Islet of Langerhans (tissue), 1 donor: Measurements from ENCODE around the gene LAMB4.

ENCODE experiments used
- FAIRE-seq: peaks from one replicate; lab custom pipeline; 2011; peaks lifted over from hg19 to GRCh38; lab: Jason Lieb, UNC

The LAMB4 gene

DNA sequence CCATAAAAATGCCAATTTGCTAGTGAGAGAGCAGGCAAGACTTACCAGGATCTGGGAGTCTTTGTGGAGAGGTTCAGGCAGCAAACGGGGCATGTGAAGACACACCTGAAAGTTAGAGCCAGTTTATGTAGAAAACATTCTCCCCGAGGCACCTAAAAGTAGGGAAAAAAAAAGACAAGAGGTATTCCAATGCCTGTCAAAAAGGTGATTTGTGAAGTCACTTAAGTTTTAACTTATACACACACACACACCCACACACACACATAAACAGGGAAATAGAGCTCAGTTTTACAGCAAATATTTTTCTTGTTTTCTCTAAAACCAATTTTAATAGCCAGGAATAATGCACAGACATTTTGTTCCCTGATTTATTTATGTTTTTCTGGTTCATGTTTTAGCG, at the start of gene LAMB4:
LAMB4 (minus strand) TSS at position 101 of the 400 bp plus-strand sequence. CDS start 7,197 bp downstream, outside the sequence.
- no peak for FAIRE-seq

DNA sequence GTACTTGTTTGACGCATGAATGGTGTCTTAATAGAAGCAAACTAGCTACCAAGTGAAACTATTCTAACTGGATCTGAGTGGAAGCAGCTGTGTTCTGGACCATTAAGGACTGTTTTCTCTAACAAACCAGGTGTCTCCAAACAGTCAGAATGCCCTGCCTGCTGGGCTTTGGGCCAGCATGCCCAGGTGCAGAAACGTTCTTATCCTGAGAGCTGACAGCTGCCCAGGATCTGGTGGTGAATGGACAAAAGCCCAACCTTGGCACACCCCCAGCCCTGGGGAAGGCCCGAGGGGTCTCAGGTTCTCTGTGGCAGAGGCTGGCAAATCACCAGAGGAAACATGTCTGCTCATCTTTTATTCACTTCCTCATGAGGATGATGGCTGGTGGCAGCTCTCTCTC, 48.2 kb upstream of the LAMB4 start:
- no peak for FAIRE-seq

GRCh38 chr7:108171164-108171563, 41.0 kb upstream of the LAMB4 start:
- FAIRE-seq: no peak

GRCh38 chr7:108170251-108170650, 40.1 kb upstream of the LAMB4 start:
- no peak for FAIRE-seq

DNA sequence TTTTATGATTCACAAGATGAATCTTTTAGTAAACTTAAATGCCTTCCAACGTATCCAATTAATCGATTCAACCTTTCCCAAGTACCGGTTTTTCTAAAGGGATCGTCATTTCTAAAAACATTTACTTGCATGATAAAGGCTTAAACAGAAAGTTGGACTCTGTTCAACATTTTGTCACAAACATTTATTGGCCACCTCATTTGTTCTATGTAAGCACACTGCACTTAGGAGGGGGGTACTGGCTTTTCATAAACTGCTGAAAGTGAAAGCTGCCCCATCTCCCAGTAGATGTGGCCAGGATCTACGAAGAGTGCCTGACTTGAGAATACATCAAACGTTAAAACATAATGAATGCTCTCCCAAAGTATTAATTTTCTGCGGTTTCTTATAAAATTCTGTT, 37.3 kb upstream of the LAMB4 start:
- peak; percentile 56 for FAIRE-seq

GRCh38 chr7:108166687-108167086, 36.5 kb upstream of the LAMB4 start:
- no peak for FAIRE-seq

GRCh38 chr7:108165723-108166122, 35.6 kb upstream of the LAMB4 start:
- FAIRE-seq: no peak

GRCh38 chr7:108164946-108165345, 34.8 kb upstream of the LAMB4 start:
- FAIRE-seq: no peak

- FAIRE-seq: no peak
Observed at GRCh38 chr7:108164342-108164741, 34.2 kb upstream of the LAMB4 start.

- FAIRE-seq: peak; percentile 74
Observed at GRCh38 chr7:108158776-108159175, 28.6 kb upstream of the LAMB4 start.

DNA sequence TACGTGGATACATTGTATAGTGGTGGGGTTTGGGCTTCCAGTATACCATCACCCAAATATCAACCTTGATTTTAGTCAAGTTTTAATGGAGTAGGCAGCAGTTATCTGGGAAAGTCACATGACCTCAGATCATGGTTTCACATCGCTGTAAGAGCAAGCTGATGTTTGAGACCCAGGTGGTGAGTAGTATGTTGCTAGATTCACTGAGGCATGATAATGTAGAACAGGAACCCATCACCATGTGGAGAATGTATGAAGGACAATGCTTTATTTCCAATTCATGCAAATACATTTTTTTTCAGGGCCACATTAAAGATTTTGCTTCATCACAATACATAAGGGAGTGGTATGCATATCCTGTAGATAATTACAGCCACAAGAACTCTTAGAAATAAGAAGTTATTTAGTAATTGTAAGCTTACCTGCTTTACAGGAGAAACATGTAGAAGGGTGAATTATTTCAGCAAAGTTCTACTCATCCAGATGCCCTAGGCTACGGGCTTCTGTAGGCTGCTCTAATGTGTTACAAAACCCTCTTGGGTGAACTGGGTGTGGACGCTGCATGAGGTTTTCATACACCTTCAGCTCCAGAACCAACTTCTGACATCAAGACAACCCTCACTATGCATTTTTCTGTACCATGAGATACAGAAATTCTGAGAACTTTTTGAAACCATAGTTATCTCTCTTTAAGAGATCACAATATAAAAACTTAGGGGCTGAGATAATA, 27.6 kb upstream of the LAMB4 start:
- no peak for FAIRE-seq

DNA sequence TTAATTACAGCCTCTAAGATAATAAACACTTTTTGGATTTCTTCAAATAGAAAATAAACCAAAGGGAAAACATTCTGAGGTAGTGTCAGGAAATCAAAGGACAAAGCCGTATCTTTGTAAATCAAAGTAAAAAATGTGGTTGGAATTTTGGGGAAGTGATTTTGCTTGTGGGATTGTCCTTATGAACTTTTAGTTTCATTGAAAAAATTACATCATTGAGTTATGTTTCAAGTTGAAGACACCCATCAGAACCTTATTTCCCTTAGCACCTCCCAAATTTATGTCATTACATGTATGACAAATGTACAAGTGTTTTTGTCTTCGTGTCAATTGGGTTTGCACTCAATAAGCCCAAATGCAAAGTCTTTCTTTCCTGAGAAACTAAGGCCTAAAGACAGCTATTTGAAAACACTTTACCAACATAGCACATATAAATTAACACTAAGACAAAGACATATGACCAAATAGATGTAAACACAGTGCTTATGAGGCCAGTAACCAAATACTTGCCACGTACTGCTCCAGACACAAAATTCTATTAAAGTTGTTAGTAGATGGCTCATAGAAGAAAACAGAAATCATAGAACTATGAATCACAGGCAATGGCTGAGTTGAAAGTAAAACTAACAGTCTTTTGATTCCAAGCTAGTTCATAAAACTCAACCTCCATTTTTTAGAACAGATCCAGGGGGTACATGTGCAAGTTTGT, 26.9 kb upstream of the LAMB4 start:
- peak; percentile 17 for FAIRE-seq

- FAIRE-seq: no peak
Observed at GRCh38 chr7:108152198-108152597, 22.0 kb upstream of the LAMB4 start.

- FAIRE-seq: no peak
Observed at GRCh38 chr7:108149908-108150307, 19.7 kb upstream of the LAMB4 start.

DNA sequence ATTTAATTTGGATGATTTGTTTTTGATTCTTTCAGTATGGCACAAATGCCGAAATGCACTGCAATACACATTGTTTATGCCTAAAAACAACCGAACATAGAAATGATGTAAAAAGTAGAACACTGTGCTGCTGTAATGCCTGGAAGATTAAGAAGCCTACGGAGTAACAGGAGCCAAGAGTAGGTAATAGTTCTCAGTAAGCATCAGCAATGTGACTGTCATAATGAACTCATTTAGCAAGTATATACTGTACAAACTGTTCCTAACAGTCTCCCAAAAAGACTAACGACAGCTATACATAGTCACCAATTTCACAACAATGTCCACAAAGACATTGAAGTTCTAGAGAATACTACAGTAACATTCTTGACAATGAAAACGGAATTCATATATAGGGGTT, 19.0 kb upstream of the LAMB4 start:
- FAIRE-seq: no peak

DNA sequence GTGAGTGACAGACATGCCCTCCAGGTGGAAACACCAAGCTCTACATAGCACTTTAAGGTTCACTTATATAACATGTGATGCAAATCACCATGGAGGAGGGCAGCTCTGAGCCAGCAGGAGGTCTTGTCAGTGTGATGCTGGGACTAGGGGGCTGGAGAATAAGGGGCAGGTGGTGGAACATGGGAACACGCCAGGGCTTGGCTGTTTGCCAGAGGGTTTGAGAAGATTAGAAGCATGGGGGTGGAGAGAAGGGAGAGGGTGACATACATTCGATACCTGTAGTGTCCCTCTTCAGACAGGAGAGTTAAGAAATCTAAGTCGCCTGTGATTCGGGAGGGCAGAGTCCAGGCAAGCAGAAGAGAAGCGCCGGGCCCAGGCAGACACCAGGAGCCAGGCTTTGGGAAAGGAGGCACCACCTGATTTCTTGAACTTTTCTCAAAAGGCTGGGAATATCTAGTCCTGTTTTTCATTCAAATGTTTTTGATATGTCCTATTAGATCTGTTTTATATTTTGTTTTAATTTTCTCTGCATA, 16.9 kb upstream of the LAMB4 start:
- FAIRE-seq: no peak

DNA sequence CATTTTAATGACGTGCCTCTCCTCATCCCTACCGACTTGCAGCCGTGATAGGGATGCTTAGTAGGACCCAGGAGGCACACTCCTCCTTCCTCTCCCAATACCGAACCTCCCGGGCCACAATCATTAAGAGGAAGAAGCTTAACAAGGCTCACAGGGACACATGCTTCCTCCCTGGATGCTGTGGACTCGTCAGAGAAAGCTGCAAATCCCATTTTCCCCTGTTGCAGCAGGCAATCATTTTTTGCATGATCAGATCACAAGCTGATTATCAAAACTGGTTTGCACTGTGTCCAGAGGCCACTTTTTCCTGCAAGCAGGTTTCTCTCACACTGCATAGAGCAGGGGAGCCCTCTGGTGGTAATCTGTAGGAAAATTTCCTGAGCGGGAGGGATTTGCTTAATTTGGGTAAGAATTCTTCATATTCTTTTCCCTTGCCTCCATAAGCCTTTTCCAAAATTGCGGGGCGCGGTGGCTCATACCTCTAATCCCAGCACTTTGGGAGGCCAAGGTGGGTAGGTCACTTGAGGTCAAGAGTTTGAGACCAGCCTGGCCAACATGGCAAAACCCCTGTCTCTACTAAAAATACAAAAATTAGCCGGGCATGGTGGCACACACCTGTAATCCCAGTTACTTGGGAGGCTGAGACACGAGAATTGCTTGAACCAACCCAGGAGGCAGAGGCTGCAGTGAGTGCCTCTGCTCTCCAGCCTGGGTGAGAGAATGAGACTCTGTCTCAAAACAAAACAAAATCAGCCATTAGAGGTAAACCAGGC, 16.1 kb upstream of the LAMB4 start:
- FAIRE-seq: no peak

GRCh38 chr7:108145401-108145800, 15.2 kb upstream of the LAMB4 start:
- FAIRE-seq: no peak

- no peak for FAIRE-seq
Observed at GRCh38 chr7:108144931-108145330, 14.8 kb upstream of the LAMB4 start.

GRCh38 chr7:108143658-108144420, 13.7 kb upstream of the LAMB4 start:
- no peak for FAIRE-seq

- FAIRE-seq: no peak
Observed at GRCh38 chr7:108142675-108143259, 12.6 kb upstream of the LAMB4 start.

- no peak for FAIRE-seq
Observed at GRCh38 chr7:108142180-108142579, 12.0 kb upstream of the LAMB4 start.
